Mononuclear cell (primary cell): Measurements from ENCODE around the gene KIF5A. TPM values are rescaled to one million over a fixed set of nuclear protein-coding genes. Genes with fewer than 3 reads are reported as not detected.
A peak's percentile ranks its signal among the peaks of the same experiment; 100 is the strongest.

Source experiments
- H3K27me3 ChIP-seq: 2 replicates; pipeline ENCODE4 v1.6.0; 2011; ENCODE audit warnings: low read length, control low read depth; ENCODE audit not compliant: insufficient read depth
- H3K4me1 ChIP-seq: 2 replicates; pipeline ENCODE4 v1.5.1; 2011; ENCODE audit warnings: mild to moderate bottlenecking, low read length, control low read depth; ENCODE audit not compliant: insufficient read depth
- H3K4me3 ChIP-seq: 2 replicates; pipeline ENCODE4 v1.5.1; 2011; ENCODE audit warnings: mild to moderate bottlenecking, low read length, moderate library complexity
- H3K9me3 ChIP-seq: 2 replicates; pipeline ENCODE4 v1.5.1; 2011; ENCODE audit warnings: low read depth, mild to moderate bottlenecking, control low read depth, low read length
- total RNA-seq: library from RNA; depleted of rRNA; stranded (reverse); fragments of >200 nt; gene quantifications from one replicate; pipeline ENCODE4 v1.2.3, GENCODE V29; 2012

Gene KIF5A
- total RNA-seq, 1 donor: 0.21 TPM

- no peaks in the 10 kb centered on the region for H3K27me3 ChIP-seq
- H3K9me3 ChIP-seq: no peaks in the 10 kb centered on the region
- H3K4me3 ChIP-seq: no peak overlapping the region
- peaks cover 15% of the 10 kb centered on the region for H3K4me1 ChIP-seq
These were observed 8.8 kb upstream of the KIF5A start for GRCh38 chr12:57541001-57541400.

- H3K9me3 ChIP-seq: no peaks in the 10 kb centered on the region
These were observed 8.1 kb upstream of the KIF5A start for GRCh38 chr12:57541717-57542116.

DNA sequence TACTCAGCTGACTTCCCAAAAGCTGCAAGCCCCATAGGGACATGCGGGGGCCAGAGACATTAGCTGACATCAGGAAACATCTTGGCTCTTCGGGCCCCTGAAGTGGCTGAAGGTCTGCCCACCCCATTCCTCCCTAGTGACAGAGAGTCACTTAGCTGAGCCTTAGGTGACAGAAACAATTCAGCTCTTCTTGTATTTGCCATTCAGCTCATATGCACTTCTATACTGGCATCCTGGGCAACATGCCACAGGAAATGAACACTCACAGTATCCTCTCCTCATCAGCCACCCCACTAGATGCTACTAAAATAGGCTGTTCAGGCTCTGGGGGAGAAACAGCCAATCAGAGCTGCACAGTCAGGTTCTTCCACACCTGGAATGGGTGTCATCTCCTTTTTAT, 6.3 kb upstream of the KIF5A start:
- Histone ChIP-seq H3K9me3 (no peaks in the 10 kb centered on the region), H3K4me3 (no peak overlapping the region), H3K27me3 (peaks cover 4% of the 10 kb centered on the region), H3K4me1 (peaks cover 21% of the 10 kb centered on the region)

More at GRCh38 chr12:57541717-57542116, 8.1 kb upstream of the KIF5A start:
- H3K4me1 ChIP-seq: peaks cover 21% of the 10 kb centered on the region
- H3K27me3 ChIP-seq: no peaks in the 10 kb centered on the region
- H3K4me3 ChIP-seq: no peak overlapping the region

DNA sequence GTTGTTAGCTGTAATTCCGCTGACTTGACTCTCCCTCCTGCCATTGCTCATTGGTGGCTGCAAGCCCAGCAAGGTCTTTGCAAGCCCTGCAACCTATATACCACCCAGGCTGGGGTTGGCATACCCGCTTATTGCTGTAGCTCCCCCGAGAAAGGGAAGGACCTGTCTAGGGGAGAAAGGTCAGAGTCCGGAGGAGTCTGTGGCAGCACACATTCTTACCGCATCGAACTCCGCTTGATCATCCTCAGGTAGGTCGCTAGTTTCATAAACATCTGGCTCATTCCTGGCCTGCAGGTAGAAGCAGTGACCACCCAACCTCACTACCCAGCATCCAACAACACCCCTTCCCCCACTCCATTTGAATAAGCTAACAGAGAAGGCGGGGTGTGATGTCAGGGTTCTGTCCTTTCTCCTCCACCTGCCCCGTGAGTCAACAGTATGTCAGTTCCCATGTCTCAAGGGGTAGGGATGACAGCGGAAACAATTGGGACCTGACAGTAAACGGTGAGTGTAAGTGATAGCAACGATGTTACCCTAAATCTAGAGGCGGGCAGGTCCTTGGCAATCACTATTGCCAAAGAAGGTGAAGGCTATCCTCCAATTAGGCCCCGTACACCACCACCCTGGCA, 3.9 kb upstream of the KIF5A start:
- peak overlapping the region; percentile 79 for H3K4me3 ChIP-seq

GRCh38 chr12:57546438-57547287, 3.2 kb upstream of the KIF5A start, which contains the start of gene DCTN2:
DCTN2 (minus strand) TSS chr12:57547192; CDS start chr12:57547063, 129 bp downstream.
- H3K9me3 ChIP-seq: no peaks in the 10 kb centered on the region
- peak within 1 kb of the TSS; percentile 79 for H3K4me3 ChIP-seq
- H3K27me3 ChIP-seq: peaks cover 22% of the 10 kb centered on the region
- peaks cover 21% of the 10 kb centered on the region for H3K4me1 ChIP-seq

More for the DNA sequence above, 3.9 kb upstream of the KIF5A start:
- Histone ChIP-seq H3K27me3 (peaks cover 22% of the 10 kb centered on the region), H3K9me3 (no peaks in the 10 kb centered on the region), H3K4me1 (peaks cover 21% of the 10 kb centered on the region)

GRCh38 chr12:57547288-57548012, 2.4 kb upstream of the KIF5A start:
- Histone ChIP-seq H3K27me3 (peaks cover 22% of the 10 kb centered on the region), H3K4me1 (peaks cover 21% of the 10 kb centered on the region), H3K4me3 (peak overlapping the region; percentile 79), H3K9me3 (no peaks in the 10 kb centered on the region)

GRCh38 chr12:57548013-57548315, 1.9 kb upstream of the KIF5A start:
- peaks cover 27% of the 10 kb centered on the region for H3K27me3 ChIP-seq
- H3K9me3 ChIP-seq: no peaks in the 10 kb centered on the region
- H3K4me1 ChIP-seq: peaks cover 21% of the 10 kb centered on the region
- no peak overlapping the region for H3K4me3 ChIP-seq

DNA sequence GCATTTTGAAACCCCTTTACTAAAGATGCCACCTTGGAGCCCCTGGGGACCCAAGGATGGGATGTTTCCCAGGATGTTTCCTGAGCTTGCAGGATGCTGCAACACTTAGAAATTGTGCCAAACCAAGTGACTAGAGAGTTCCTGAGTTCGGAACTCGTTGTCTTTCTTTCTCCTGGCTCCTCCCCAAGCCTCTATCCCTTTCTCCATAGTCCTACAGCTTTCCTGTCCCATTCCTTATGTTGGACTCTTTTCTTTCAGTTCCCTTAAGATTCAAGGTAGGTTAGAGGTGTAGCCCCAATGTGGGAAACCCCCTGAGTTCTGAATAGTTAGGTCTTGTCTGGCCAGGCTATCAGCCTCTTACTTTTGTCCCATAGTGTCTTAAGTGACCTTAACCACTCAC, 1.4 kb upstream of the KIF5A start:
- peaks cover 27% of the 10 kb centered on the region for H3K27me3 ChIP-seq
- no peaks in the 10 kb centered on the region for H3K9me3 ChIP-seq
- H3K4me3 ChIP-seq: no peak overlapping the region
- peaks cover 21% of the 10 kb centered on the region for H3K4me1 ChIP-seq

- Histone ChIP-seq H3K9me3 (no peaks in the 10 kb centered on the region), H3K27me3 (peaks cover 27% of the 10 kb centered on the region), H3K4me1 (peaks cover 21% of the 10 kb centered on the region), H3K4me3 (no peak overlapping the region)
These were observed 488 bp upstream of the KIF5A start for GRCh38 chr12:57549203-57549908.

- Histone ChIP-seq H3K4me1 (peaks cover 8% of the 10 kb centered on the region), H3K27me3 (peaks cover 27% of the 10 kb centered on the region), H3K9me3 (no peaks in the 10 kb centered on the region), H3K4me3 (no peak overlapping the region)
These were observed 1.1 kb downstream of the KIF5A start for GRCh38 chr12:57550641-57551549.

GRCh38 chr12:57551637-57552305, 1.9 kb downstream of the KIF5A start:
- peaks cover 27% of the 10 kb centered on the region for H3K27me3 ChIP-seq
- H3K4me3 ChIP-seq: no peak overlapping the region
- H3K4me1 ChIP-seq: no peaks in the 10 kb centered on the region
- H3K9me3 ChIP-seq: no peaks in the 10 kb centered on the region

GRCh38 chr12:57552306-57552651, 2.4 kb downstream of the KIF5A start:
- Histone ChIP-seq H3K9me3 (no peaks in the 10 kb centered on the region), H3K4me1 (no peaks in the 10 kb centered on the region), H3K27me3 (peaks cover 27% of the 10 kb centered on the region), H3K4me3 (no peak overlapping the region)

DNA sequence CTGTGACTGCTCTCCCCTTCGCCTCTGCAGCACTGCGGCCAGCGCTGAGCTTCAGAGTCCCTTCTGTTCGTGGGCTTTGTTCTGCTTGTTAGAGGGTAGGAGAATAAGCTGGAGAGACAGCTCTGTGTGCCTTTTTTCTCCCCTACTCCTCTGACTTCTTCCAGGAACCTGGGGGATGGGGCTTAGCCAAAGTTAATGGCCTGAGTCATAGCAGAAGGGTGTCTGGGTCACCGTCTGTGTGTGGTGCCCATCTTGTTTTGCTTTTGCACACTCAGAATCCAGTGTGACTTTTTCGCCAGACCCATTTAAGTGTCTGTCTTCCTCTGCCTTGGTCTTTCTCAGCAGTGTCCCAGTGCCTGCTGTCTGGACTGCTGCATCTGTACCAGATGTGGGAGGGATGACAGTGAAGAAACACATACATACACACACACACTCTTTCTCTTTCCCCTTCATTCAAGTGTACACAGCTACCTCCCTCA, 3.0 kb downstream of the KIF5A start:
- Histone ChIP-seq H3K4me1 (no peaks in the 10 kb centered on the region), H3K4me3 (no peak overlapping the region), H3K9me3 (no peaks in the 10 kb centered on the region), H3K27me3 (peaks cover 27% of the 10 kb centered on the region)
